ENCODE measurements around the gene CDIPT. TPM values are rescaled to one million over a fixed set of nuclear protein-coding genes. Genes with fewer than 3 reads are reported as not detected.

Gene CDIPT
- total and polyA plus RNA-seq, 2 of the 13 experiments (the other 11 are each of a cell fraction or from before 2014, with no cell fraction given) = 54.9 to 97.5 TPM

GRCh38 chr16:29899516-29900101 lies 36.6 kb upstream of the CDIPT start, which contains the start of gene SEZ6L2 (continued):
- TF ChIP-seq ZNF577 (CRISPR knock-in tag; IDR thresholded peaks at IDR 0.05; ENCODE audit: borderline replicate concordance, low read depth) (0 out of 2 replicates have a peak, but pooled peaks have one; percentile 29), CREM (IDR thresholded peaks at IDR 0.05) (peak; percentile 70), CREM (CRISPR knock-in tag; IDR thresholded peaks at IDR 0.05) (0 out of 2 replicates have a peak, but pooled peaks have one; percentile 8), ZNF576 (CRISPR knock-in tag; IDR thresholded peaks at IDR 0.05) (peak; percentile 21; the same call in 1 of the 2 replicates), NFE2 (CRISPR knock-in tag; IDR thresholded peaks at IDR 0.05) (no peak), DPF2 (CRISPR knock-in tag; IDR thresholded peaks at IDR 0.05; ENCODE audit: borderline replicate concordance, low read depth) (no peak), HIC2 (CRISPR knock-in tag; IDR thresholded peaks at IDR 0.05; ENCODE audit: low read depth) (no peak), HIVEP1 (CRISPR knock-in tag; IDR thresholded peaks at IDR 0.05) (no peak), TCF7L2 (IDR thresholded peaks at IDR 0.05; ENCODE audit: low read depth, low read length) (no peak), NCOA5 (CRISPR knock-in tag; IDR thresholded peaks at IDR 0.05) (no peak), SNAPC2 (CRISPR knock-in tag; IDR thresholded peaks at IDR 0.05) (peak; percentile 88; the same call in 1 of the 2 replicates), PAX8 (CRISPR knock-in tag; IDR thresholded peaks at IDR 0.05; ENCODE audit: borderline replicate concordance) (no peak), TFDP2 (CRISPR knock-in tag; IDR thresholded peaks at IDR 0.05) (peak; percentile 47; the same call in 1 of the 2 replicates), ZFP36L2 (CRISPR knock-in tag; IDR thresholded peaks at IDR 0.05) (0 out of 2 replicates have a peak, but pooled peaks have one; percentile 68), ZKSCAN8 (CRISPR knock-in tag; IDR thresholded peaks at IDR 0.05; ENCODE audit: borderline replicate concordance) (no peak), AFF4 (CRISPR knock-in tag; IDR thresholded peaks at IDR 0.05) (no peak), ZNF703 (CRISPR knock-in tag; IDR thresholded peaks at IDR 0.05; ENCODE audit: borderline replicate concordance) (no peak; the same call in 1 of the 2 replicates), ZFP36 (IDR thresholded peaks at IDR 0.05; ENCODE audit: borderline replicate concordance, low read depth, low read length, partially characterized antibody) (no peak), BRF2 (CRISPR knock-in tag; IDR thresholded peaks at IDR 0.05) (no peak; the same call in 1 of the 2 replicates), SIN3B (IDR thresholded peaks at IDR 0.05; ENCODE audit: low read length) (no peak), SRSF9 (IDR thresholded peaks at IDR 0.05; ENCODE audit: borderline replicate concordance, insufficient read depth, low read depth, low read length, poor library complexity, severe bottlenecking) (no peak), KDM5B (CRISPR knock-in tag; IDR thresholded peaks at IDR 0.05; ENCODE audit: borderline replicate concordance) (no peak)
